LNCAP (cell line): ENCODE results near the gene PTPRD.

Source experiments
- TF ChIP-seq, protein P1 (sequence below): fragments of 450-650 bp; IDR thresholded peaks from 2 replicates; pipeline ENCODE4 v1.5.1; 2017; ENCODE audit warnings: mild to moderate bottlenecking

Gene PTPRD

DNA sequence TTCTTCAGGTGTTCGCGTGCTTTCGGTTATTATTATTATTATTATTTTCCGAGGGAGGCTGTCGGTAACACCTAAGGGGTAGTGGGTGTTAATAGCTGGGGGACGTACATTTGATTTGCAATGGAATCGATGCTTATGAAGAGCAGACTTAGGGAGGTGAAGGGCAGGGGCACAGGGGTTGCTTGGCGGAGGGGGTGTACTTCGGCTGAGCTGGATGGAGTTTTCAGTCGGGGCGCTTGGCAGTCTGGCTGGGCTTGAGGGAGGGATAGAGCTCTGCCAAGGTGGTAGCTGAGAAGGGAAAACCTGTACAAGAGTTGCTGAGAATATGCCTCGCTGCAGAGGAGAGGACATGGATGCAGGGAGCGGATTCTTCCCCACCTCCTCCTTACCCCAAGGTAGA lies 617 bp upstream of the PTPRD start:
- TF ChIP-seq, protein P1, sequence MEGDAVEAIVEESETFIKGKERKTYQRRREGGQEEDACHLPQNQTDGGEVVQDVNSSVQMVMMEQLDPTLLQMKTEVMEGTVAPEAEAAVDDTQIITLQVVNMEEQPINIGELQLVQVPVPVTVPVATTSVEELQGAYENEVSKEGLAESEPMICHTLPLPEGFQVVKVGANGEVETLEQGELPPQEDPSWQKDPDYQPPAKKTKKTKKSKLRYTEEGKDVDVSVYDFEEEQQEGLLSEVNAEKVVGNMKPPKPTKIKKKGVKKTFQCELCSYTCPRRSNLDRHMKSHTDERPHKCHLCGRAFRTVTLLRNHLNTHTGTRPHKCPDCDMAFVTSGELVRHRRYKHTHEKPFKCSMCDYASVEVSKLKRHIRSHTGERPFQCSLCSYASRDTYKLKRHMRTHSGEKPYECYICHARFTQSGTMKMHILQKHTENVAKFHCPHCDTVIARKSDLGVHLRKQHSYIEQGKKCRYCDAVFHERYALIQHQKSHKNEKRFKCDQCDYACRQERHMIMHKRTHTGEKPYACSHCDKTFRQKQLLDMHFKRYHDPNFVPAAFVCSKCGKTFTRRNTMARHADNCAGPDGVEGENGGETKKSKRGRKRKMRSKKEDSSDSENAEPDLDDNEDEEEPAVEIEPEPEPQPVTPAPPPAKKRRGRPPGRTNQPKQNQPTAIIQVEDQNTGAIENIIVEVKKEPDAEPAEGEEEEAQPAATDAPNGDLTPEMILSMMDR: no peak

DNA sequence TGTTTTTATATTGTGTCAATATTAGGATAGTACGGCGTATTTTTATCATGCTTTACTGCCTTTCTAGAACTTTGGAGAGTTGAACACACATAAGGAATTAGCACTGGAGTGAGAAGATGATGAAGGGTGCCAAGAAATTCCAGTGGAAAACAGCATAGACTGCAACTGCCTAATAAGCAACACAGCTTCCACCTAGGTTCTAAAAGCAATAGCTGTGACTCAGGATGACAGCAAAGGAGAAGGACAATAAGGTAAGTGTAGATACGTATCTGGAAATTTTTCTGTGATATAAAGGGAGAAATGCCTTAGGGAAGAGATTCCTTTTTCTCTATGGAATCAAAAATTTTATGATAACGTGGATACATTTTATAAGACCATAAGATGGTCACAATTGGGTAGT lies 7.4 kb downstream of the PTPRD start:
- TF ChIP-seq, protein P1: no peak

DNA sequence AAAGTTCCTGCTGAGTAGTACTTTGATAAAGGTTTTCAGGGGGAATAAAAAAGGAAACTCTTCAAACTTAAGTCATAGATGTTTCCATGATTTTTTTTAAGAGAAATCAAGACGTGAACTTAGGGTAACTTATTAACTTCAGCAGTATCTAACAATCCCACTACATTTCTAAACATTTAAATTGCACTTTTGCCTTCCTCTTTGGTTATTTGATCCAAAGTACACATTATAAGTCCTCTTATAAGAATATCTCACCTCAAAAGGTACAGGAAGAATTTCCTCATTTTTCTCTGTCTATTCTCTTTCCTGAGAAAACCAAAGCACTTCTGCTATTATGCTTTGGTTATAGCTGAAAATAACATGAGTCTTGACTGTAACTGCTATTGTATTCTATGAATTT lies 7.9 kb downstream of the PTPRD start:
- TF ChIP-seq, protein P1: no peak

DNA sequence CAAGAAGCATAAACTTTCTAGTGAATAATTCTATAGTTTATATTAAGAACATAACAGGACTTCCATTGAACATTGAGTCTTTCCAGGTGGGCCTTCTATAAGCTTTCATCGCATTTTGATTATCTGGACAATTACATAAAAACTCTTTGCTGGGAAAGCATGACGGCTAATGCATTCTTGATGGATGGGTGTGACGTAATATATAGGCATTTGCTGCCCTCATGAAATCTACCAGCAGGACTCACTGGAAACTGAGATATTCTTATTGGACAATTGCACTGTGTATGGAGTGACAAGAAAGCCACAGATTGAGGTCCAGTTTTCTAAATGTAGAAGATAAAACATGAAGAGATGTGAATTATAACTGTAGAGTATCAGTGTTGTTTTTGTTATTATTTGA lies 15.0 kb downstream of the PTPRD start:
- TF ChIP-seq, protein P1: no peak

DNA sequence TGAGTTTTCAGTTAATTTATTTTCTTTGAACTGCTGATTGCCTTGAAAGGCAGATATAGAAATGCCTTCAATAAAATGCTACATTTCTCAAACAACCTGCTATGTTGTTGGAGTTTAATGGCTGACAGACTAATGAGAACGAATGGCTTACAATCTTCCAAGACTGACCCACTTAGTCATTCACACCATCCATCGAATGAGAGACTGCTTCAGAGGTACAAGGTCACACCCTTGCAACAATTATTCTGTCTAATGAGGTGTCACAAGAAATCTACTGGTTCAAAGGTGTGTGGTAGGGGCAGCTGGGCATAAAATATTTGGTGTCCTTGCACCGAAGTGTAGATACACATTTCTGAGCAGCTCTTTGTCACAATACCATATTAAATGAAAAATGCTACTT lies 18.3 kb downstream of the PTPRD start:
- TF ChIP-seq, protein P1: no peak

DNA sequence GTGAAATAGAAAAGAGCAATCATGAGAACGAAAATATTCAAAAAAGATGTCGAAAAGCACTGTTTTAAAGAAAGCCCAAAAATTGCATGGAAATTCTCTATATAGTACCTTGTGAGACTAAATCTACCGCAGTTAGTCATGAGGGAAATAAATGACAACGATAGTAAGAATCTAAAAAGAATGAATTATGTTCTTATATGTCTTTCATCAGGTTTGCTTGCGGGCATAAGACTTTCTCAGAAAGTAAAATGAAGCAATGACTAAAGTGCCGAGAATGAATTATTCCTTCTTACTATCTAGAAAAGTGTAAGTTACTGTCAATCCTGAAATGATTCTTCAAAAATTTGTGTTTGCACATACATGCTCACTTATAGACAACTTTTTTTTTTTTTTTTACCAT lies 26.4 kb downstream of the PTPRD start:
- TF ChIP-seq, protein P1: no peak

DNA sequence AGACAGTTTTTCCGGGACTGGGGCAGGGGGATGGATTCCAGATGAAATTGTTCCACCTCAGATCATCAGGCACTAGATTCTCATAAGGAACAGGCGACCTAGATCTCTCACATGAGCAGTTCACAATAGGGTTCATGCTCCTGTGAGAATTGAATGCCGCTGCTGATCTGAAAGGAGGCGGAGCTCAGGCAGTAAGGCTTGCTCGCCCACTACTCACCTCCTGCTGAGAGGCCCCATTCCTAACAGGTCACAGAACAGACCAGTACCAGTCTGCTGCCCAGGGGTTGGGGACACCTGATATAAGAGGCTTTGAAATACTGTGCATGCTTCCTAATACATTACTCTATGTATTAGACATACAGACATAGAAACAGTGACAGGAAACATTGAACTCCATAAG lies 41.1 kb downstream of the PTPRD start:
- TF ChIP-seq, protein P1: no peak

DNA sequence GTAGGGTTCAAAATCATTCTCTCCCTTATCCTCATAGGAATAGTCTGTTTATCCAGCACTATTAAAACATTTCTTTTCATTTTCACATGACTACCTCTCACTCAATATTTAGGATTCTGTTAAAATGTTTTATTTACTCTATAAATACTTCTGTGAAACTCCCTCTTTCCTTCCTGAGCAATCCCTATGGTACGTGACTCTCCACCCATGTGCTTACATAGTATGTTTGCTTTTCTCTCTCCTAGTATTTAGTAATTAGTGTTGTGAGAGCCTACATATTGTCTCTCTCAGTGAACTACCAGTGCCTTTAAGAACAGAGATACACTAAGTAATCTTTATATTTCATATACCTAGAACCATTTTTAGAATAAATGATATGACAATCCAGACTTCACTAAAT lies 46.0 kb downstream of the PTPRD start:
- TF ChIP-seq, protein P1: no peak
